NCI-H1694 (cell line): Measurements from ENCODE around the gene CDH4.

Source experiments
- DNase-seq: peaks from one replicate; lab custom pipeline; 2025; lab: John Stamatoyannopoulos, UW

The CDH4 gene

DNA sequence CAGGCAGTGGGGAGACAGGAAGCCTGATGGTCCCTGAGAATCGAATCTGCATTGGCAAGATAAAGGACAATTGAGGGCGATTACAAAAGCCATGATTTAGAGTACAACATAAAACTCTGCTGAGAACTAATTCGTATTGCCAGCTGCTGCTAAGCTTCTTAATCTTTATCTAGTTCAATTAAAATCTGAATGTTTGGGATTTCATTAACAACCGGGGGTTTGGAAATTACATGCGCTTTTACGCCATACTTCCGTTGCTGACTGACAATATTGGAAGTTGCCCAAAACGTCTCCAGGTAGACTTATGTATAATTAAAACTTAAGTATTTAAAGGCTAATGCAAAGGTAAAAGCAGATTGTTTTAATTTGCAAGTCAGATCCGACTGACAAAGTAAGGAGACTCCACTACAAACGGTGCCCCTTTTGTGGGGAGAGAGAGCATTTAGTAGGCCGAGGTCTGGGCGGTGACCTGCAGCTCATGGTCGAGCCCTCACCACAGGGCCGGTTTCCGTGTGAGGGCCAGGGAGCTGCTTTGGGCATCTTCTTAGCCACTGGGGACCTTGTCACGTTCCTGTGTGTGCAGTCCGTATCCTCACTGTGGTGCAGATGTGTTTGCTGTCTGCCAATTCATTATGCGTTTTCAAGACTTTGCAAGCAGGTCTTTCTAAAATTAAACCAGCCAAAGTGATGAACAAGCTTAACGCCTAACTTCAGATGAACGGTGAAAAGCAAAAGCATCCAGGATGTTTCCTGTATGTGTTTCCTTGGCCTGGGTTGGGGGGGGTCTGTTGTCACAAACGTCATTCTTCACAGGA lies 49.9 kb downstream of the CDH4 start:
- DNase-seq: no peak

GRCh38 chr20:61303217-61303616 lies 51.2 kb downstream of the CDH4 start:
- no peak for DNase-seq

GRCh38 chr20:61303675-61304074 lies 51.6 kb downstream of the CDH4 start:
- DNase-seq: no peak

DNA sequence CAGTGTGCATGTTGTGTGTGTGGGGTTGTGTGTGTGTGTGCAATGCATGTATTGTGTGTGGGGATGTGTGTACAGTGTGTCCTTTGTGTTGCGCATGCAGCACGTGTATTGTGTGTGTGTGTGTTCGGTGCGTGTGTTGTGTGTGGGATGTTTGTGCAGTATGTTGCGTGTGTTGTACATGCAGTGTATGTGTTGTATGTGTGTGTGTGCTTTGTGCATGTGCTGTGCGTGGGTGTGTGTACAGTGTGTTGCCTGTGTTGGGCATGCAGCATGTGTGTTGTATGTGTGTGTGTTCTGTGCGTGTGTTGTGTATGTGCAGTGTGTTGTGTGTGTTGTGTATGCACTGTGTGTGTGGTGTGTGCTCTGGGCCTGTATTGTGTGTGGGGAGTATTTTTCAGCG lies 52.7 kb downstream of the CDH4 start:
- no peak for DNase-seq

GRCh38 chr20:61306937-61307475 lies 54.9 kb downstream of the CDH4 start:
- no peak for DNase-seq

- no peak for DNase-seq
Measured at GRCh38 chr20:61307686-61308476, 55.8 kb downstream of the CDH4 start.

GRCh38 chr20:61308477-61308774 lies 56.4 kb downstream of the CDH4 start:
- DNase-seq: no peak

DNA sequence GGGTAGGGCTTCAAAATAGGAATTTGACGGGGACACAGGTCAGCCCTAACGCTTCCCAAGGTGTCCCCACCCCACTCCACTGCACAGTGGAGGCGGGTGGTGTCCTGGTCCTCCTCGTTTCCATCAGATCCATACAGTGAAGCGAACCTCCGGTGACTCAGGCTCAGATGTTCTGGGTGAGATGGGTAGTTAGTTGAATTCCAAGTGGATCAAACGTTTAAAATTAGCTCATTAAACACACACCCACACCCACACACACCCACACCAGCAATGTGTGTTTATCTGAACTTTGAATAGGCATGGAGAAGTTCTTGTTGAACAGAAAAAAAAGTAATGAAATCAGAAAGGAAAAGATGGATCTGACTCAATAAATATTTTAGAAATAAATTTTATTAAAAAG lies 58.9 kb downstream of the CDH4 start:
- no peak for DNase-seq

DNA sequence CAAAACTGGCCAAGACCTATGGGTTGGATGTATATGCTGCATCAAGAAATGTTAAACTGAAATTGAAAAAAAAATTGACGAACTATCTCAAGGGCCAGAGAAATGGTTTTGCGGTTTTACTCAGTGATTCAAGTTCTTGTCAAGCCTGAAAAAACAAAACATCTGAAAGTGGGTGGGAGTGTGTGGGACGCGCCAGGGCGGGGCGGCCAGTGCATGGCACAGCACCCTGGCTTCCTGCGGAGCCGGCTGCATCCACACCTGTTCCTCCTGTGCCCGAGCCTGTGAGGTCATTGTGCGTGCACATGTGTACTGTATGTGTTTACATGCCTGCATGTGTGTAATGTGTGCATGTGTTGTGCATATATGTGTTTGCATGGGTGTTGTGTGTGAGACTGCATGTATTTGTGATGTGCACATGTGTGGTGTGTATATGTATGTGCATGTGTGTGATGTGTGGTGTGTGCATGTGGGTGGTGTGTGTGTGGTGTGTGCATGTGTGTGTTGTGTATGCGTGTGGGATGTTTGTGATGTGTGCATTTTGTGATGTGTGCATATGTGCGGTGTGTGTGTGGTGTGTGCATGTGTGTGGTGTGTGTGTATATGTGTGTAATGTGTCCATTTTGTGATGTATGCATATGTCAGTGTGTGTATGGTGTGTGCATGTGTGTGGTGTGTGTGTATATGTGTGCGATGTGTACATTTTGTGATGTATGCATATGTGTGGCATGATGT lies 59.8 kb downstream of the CDH4 start:
- no peak for DNase-seq

GRCh38 chr20:61312925-61313324 lies 60.9 kb downstream of the CDH4 start:
- DNase-seq: no peak

- no peak for DNase-seq
Measured at GRCh38 chr20:61313396-61313795, 61.3 kb downstream of the CDH4 start.

DNA sequence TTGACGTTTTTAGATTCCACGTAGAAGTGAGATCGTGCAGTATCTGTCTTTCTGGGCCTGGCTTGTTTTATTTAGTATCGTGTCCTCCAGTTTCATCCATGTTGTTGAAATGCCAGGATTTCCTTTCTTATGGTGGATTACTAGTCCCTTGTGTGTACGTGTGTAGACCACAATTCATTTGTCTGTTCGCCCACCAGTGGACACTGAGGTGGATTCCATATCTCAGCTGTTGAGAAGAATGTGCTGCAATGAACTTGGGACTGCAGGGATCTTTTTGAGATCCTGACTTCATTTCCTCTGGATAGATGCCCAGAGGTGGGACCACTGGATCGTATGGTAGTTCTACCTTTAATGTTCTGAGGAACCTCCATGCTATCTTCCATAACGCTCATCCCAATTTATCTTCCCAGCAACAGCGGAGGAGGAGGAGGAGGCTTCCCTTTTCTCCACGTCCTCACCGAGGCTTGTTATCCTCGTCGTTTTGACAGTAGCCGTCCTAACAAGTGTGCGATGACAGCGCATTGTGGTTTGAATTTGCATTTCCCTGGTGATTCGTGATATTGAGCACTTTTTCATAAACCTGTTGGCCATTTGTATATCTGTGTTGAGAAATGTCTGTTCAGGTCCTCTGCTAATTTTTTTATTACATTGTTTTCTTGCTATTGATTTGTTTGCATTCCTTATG lies 62.4 kb downstream of the CDH4 start:
- no peak for DNase-seq

GRCh38 chr20:61315319-61315718 lies 63.3 kb downstream of the CDH4 start:
- no peak for DNase-seq

- DNase-seq: no peak
Measured at GRCh38 chr20:61316346-61316745, 64.3 kb downstream of the CDH4 start.

GRCh38 chr20:61317966-61318530 lies 66.0 kb downstream of the CDH4 start:
- DNase-seq: no peak

DNA sequence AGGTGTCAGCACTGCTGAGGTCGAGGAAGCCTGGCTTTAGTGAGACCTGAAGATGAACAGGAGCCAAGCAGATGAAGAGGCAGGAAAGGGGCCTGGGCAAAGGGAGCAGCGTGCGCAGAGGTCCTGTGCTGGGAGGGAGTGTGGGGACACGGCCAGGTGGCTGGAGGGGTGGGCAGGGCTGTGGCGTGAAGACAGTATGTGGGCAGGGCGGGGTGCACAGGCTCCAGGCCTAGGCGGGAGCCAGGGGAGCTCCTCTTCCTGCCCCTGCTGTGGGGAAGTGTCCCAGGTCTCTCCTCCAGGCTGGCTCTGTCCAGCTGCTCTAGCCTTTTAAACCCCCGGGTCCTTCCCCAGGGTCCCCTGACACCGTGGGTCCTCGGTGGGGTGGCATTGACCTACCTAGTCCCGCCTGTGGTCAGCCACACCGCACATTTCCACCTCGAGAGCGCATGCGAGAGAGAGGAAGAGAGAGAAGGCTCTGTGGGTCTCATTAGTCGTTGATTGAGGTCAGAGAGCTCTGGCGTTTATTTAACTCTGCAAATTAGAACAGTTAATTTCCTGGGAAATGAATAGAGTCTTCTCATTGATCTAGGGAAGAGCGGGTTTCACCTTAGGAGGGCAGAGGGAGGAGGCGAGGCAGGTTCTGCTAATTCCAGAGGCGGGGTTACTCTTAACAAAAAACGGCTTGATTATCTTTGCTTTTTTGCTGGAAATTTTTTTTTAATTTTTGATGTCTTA lies 68.8 kb downstream of the CDH4 start:
- no peak for DNase-seq

DNA sequence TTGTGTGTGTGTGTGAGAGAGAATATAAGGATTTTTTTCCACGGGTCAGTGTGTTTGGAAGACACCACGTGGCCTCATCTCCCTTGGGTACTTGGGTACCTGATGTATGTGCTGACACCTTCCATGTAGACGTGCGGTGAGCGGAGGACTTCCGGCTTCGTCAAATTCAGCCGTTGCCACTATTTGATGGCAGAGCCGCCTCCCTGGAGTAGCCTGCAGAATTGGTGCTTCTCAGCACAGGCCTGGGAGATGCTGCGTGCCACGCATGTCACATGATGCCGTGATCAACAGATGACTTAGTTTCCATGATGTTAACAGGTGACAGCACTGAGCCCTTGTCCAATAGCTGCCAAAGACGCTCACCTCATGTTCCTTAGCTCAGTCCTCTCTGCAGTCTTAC lies 69.4 kb downstream of the CDH4 start:
- DNase-seq: no peak

GRCh38 chr20:61322151-61322865 lies 70.2 kb downstream of the CDH4 start:
- no peak for DNase-seq

DNA sequence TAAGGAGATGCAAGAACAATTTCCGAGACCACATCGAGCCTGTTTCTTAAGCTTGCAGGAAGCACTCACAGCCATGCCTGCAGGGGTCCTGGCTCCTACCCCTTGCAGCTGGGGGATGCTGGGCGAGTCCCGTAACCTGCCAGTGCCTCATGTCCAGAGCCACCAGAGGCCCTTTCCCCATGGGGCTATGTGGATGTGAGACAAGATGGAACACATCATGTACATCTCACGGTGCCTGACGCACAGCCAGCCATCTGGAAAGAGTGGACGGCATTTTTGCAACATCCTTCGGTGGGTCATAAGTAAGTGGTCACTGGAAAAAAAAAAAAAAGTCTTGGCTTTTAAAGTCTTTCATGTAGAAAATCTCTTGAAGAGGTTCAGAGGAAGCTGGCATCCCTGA lies 72.8 kb downstream of the CDH4 start:
- no peak for DNase-seq

- DNase-seq: no peak
Measured at GRCh38 chr20:61325718-61326117, 73.7 kb downstream of the CDH4 start.
